Activated CD8-positive, alpha-beta memory T cell treated with anti-CD3 and anti-CD28 coated beads for 4 hours (primary cell): ENCODE measurements around the gene UMODL1.

Source experiments
- DNase-seq, 2 donors: peaks; one replicate each; pipeline ENCODE4 v3.0.0-alpha.2; 2020; ENCODE audit warnings: low read depth in 2 of 2

UMODL1 gene

DNA sequence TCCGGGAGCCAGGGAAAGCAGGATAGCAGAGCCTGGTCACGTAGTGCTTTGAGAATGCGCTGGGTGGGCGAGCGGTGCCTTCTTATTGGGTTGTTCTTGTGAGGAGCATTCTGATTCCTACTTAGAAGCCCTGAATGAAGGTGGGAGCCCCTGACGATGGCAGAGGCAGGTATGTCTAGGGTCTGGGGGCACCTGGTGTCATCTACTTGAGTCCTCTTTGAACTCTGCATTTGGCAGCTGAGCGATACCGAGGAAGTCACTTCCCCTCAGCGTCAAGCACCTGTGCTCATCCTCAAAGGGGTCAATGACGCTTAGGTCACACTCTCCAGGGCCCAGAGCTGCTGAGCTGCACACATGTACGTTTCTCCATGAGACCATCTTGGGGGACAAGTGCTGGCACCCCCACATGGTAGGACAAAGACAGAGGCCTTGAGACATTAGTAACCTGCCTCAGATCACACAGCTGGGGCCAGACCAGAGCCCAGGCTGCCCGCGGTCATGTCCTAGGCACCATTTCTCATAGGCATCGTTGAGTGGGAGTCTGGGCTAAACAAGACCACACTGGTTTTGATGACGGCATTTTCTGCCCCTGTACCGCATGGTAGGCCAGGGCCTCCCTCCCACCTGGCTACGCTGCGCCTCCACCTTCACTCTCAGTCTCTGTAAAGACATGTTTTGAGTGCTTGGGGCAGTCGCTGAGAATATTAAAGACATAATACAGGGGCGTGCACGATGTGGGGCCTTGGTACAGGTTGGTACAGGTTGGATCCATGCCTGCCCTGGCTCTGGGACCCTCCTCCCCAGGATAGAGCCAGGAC, 78.7 kb downstream of the UMODL1 start:
- DNase-seq: no peak

DNA sequence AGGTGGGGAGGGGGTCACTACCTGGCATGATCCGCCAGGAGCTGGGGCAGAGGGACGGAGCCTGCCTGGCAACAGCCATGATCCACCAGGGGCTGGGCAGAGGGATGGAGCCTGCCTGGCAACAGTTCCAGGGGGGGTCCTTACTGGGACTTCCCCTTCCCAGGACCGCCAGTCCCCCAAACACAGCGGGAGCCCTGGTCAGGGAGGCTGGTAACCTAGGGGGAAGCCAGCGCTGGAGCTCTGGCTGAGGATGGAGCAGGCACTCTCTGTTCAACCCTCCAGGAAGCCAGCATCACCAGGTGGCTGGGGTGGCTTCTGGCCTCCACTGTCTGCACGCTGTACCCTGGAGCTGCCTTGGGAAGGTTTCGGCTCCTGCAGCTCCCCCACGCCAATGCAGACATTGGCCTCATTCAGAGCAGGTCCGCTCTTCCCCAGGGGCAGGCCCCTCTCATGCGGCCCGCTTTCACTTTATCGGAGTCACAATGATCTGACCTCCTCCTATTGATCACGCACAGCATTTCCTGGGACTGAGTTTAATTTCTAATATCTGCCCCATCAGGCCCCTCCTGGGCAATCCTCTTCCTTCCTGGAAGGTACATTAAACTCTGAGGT, 79.5 kb downstream of the UMODL1 start:
- no peak for DNase-seq

DNA sequence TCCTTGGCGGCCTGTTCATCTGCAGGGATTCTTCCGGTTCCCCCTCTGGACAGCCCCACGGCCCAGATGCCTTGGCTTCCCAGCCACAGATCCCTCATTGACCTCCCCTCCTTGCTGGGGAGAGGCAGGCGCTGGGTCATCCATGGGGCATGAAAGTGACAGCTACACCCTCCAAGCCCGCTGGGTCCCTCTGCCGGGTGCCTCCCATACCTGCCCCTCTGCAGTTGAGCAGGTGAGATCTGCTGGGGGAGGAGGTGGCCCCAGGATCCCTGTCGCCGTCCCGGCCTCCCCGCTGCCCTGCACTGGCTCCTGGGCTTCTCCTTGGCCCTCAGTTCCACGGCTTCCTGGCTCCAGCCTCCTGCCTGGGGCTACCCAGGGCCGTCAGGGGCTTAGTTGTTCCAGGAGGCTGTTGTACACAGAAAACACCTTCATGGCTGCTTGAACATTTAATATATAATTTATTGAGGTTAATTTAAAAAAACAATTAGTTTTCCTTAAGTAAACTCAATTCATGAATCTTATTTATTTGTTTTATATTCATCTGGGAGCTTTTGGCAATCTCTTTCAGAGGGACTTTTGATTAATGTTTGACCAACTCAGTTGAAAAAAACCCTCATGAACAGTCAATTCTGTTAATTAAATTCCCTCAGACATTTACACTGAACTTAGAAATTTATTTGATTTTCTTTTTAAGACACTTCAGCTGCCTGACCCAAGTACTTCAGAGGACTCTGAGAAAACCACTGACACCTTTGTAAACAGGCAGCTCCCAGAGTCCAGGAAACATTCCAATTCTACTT, 80.2 kb downstream of the UMODL1 start:
- no peak for DNase-seq

- no peak for DNase-seq
Measured at GRCh38 chr21:42151948-42152220, 80.8 kb downstream of the UMODL1 start.

- DNase-seq: no peak
Measured at GRCh38 chr21:42153046-42153686, 82.0 kb downstream of the UMODL1 start.

DNA sequence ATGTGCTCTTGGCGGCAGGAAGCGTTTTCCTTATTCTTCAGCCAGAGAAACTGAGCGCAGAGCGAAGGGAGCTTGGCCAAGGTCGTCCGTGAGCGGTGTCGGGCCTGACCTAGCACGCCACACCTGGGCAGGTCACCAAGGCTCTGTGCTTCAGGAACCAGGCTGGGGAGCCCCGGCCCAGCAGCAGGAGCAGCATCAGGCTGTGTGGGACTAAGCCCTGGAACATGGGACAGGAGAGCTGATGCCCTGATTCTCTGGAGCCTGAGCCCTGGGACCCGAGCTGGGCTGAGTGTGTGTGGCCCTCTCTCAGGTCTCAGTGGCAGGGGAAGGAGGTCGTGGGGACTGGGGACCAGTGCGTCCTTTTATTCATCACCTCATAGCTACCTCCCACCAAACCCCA, 82.6 kb downstream of the UMODL1 start:
- no peak for DNase-seq

DNA sequence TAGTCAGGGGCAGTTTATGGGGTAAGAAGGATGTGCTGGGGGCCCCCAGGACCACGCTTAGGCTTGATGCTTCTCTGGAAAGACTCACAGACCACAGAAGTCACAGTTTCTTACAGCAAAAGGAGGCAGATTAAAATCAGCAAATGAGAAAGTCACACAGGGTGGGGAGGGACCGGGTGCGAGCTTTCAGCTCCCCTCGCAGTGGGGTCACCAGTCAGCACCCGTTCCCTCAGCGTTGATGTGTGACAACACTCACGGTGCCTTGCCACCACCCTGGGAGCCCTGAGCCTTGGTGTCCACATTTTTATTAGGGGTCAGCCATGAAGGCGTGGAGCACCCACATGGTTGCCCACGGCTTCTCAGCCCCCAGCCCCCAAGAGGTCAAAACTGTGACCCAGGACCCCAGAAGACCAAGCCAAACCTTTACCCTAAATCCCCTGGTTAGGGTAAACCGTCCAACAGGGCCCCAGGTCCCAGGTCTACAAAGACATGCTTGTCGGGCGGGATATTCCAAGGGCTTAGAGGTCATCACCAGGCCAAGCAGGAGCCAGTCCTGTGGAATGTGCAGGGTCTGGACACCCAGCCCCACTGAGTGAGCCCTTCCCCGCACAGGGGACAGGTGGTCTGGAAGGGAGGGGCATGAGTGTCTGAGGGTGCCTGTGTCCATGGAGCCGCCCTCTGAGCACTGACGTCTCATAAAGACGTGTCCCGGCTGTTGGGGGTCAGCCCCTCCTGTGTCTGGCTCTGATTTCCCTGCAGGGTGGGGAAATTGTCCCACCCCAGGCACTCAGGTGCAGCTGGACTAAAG, 83.3 kb downstream of the UMODL1 start:
- no peak for DNase-seq

GRCh38 chr21:42155045-42155855, 84.1 kb downstream of the UMODL1 start:
- no peak for DNase-seq

DNA sequence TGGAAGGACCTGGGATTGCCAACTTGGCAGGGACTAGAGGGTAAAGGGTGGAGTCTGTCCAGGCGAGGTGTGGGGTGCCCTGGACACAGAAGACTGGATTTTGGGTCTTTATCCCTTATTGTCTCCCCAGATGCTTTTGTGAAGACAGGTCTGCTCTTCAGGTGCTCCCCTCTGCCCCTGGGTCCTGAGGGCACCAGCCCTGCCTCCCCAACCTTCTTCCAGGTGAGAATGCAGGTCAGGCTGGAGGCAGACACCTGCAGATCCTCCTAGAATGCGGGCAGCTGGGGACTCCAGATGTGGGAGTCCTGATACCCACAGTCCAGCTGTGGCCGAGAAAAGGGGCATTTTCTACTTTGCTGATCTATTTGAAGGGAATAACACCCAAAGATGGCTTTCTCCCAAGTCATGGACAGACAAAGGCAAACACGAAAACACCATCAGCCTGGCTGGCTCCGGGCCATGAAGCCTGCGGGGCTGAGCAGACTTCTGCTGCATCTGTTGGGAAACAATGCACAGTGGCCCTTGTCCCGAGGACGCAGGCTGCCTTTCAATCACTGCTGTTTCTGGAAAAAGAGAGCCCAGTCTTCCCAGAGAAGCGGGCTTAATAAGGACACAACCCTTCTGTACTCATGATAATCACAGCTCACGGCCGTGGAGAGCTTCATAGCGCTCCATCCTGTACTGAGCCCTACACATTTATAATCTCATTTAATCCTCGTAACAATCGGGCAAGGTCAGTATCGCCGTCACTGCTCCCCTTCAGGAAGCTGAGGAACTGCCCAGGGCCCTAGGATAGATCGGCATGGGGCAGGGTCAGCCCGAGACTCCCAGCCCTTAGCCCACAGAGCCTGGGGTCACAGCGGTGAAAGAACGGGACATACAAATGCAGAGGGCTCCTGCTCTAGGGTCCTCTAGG, 85.8 kb downstream of the UMODL1 start:
- no peak for DNase-seq

DNA sequence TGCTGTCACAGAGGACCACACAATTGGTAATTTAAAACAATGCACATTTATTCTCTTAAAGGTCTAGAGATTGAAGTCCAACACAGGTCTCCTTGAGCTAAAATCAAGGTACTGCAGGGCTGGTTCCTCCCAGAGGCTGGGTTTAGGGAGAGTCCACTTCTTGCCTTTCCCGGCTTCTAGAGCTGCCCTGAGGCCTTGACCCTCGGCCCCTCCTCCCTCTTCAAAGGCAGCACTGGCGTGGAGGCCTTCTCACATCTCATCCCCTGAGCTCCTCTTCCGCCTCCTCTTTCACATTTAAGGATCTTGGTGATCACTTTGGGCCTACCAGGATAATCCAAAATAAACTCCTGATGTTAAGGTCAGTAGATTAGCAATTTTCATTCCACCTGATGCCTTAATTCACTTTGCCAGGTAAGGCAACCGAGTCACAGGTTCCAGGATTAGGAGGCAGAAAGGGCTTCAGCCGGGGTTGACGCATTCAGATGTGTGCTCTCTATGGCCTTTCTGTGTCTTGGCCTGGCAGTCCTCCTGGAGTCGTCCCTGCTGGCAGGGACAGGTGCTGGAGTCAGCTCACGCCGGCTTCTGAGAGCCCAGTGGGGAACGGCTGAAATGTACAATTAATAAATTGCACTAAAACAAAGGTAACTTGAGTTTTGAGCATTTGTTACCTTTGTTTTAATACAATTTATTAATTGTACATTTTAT, 86.6 kb downstream of the UMODL1 start:
- DNase-seq: no peak

DNA sequence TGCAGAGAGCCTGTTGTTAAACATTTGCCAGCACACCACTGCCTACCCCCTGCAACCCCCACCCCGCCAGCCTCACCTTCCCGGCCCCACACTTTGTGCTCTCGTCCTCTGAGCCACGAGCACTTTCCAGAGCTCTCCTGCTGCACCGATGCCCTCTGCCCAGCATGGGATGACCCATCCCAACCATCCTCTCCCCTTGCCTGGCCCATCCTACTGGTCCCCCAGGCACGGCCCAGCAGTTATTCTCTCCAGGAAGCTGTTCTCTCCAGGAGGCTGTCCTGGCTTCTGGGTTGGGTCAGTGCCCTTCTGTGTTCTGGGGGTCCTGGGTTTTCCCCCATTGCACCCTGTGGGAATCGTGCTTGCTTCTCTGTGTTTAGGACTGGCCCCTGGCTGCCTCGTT, 87.7 kb downstream of the UMODL1 start:
- no peak for DNase-seq

DNA sequence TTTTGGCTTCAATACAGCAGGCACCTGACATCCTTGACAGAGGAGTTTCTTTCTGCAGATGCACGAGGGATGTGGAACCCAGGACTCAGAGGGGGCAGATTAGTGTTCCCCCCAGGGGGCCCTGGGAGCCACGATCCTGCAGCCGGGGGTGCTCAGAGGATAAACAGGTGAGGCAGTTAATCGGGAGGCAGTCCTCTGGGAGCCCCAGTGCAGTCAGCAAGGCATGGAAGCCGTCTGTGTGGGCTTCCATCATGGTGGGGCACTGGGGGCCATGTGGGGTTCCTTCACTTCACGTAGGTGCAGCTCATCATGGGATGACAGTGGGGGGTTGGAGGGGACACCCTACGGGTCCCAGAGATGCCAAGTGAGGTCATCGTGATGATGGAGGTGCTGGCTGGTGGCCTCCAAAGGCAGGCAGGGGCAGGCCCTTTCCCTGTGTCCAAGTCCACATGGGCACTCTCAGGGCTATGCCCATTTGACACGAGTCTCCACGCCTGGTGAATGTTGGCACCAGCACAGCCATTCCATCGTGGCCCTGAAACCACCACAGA, 88.5 kb downstream of the UMODL1 start:
- no peak for DNase-seq

DNA sequence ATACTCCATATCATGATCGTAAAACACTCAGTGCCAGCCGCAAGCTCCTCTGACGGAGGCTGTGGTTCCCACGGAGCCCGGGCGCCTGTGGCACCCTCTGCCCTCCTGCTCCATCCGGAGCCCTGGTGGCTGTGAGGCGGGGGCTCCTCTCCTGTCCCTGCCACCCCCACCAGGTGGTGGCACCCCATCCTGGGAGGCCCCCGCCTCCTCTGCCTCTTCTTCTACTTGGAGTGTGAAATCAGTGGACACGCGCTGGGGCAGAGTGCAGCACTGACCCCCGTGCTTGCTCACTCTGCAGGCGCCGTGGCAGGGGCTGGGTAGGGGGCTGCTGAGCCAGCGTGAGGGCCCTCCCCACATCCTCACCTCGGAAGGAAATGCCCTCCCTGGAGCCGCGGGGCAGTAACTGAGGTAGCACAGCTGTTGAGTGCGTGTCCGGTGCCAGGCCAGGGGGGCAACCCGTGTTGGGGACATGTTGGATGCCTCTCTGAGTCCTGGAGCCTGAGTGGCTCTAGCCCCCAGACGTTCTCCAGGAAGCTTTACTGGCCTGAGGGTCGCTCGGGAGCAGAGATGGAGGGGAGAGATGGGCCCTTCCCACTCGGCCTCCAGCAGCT, 89.1 kb downstream of the UMODL1 start:
- DNase-seq: no peak

GRCh38 chr21:42160765-42161164, 89.6 kb downstream of the UMODL1 start:
- DNase-seq: no peak

DNA sequence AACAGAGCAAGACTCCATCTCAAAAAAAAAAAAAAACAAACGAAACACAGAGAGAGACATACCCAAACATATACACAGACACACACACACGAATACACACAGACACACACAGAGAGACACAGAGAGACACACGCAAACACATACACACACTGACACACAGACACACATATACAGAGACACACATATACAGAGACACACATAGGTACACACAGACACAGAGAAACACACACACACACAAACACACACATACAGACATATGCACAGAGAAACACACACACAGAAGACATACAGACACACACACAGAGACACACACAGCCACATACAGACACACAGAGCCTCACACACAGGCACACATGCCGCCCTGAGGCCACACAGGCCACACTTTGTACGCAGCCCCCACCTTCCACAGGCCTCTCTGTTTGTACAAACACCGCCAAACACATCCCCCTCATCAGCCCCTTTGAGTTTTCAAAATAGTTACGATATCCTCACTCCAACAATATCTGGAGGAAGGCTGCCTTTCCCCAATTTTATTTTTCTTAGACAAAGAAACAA, 90.4 kb downstream of the UMODL1 start:
- no peak for DNase-seq

GRCh38 chr21:42161956-42162681, 91.0 kb downstream of the UMODL1 start:
- no peak for DNase-seq

- no peak for DNase-seq
Measured at GRCh38 chr21:42162831-42163510, 91.9 kb downstream of the UMODL1 start.
